SIG-M5 (cell line): Measurements from ENCODE around the gene SIN3B.
"Not testable (repeated sequence)": the region's sequence is repeated elsewhere in the genome, so short reads cannot be mapped to it uniquely, and the experiment has no call there.

Source experiments
- DNase-seq: peaks from one replicate; lab custom pipeline; 2025; lab: John Stamatoyannopoulos, UW

SIN3B gene

DNA sequence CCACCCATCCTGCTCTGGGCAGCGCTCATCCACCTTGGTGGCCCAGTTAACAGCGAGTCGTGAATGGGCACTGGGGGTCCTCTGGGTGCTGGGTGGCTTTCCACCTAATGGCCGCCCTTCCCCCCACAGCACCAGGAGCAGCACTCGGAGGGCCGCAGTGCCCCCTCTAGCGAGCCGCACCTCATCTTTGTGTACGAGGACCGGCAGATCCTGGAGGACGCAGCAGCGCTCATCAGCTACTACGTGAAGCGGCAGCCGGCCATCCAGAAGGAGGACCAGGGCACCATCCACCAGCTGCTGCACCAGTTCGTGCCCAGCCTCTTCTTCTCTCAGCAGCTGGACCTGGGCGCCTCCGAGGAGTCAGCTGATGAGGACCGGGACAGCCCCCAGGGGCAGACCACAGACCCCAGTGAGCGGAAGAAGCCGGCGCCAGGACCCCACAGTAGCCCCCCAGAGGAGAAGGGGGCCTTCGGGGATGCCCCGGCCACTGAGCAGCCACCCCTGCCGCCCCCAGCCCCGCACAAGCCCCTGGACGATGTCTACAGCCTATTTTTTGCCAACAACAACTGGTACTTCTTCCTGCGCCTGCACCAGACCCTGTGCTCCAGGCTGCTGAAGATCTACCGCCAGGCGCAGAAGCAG lies 40.3 kb downstream of the SIN3B start:
- DNase-seq = no peak

DNA sequence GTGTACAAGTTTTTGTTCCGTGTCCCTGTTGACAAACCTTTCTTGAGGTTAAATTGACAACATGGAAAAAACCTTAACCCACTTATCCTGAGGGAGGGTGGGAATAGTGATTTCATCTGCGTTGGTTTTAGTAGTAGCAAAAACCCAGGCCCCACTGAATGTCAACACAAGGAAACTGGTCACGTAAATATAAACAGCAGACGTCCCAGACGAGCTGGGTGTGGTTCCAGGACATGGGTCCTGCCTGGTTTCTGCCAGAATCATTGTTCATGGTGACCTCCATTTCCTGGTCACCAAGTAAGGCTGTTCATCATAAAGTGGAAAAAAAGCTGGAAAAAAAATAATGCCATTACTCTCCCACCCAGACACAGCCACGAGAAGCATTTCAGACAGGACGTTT lies 42.7 kb downstream of the SIN3B start:
- DNase-seq = no peak

DNA sequence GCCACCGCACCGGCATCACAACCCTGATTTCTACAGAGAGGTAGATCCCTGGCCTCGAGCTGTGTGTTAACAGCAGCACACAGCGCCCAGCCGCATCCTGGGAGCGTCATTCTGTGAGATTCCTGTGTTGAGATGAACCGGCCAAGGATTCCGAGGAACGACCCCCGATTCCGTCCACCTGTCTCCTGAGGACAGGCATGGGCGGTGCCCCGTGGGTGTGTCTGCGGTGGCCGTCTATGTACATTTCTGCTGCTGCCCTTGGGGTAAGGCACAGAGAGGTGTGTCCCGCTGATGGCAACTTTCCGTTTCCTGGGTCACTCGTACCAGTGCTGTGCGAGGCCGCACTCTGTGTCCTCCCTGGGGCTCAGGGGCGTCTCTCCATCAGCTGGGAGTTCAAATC lies 43.5 kb downstream of the SIN3B start:
- DNase-seq = no peak

DNA sequence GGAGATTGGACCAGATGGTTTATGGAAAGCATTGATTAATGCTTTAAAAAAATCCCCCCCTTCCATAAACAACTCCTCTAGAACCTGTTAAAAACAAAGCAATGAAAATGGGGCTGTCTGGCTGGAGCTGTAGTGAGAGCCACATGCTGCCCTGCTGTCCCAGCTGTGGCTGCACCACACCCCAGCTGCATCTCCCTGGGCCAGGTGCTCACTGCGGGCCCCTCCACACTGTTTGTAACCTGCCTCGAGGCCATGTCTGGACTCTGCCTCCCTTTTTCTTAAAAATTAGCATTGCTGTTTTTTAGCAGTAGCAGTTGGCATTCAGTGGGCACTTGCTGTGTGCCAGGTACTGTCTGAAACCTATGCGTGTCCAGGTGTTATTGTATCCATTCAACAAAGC lies 44.4 kb downstream of the SIN3B start:
- no peak for DNase-seq

DNA sequence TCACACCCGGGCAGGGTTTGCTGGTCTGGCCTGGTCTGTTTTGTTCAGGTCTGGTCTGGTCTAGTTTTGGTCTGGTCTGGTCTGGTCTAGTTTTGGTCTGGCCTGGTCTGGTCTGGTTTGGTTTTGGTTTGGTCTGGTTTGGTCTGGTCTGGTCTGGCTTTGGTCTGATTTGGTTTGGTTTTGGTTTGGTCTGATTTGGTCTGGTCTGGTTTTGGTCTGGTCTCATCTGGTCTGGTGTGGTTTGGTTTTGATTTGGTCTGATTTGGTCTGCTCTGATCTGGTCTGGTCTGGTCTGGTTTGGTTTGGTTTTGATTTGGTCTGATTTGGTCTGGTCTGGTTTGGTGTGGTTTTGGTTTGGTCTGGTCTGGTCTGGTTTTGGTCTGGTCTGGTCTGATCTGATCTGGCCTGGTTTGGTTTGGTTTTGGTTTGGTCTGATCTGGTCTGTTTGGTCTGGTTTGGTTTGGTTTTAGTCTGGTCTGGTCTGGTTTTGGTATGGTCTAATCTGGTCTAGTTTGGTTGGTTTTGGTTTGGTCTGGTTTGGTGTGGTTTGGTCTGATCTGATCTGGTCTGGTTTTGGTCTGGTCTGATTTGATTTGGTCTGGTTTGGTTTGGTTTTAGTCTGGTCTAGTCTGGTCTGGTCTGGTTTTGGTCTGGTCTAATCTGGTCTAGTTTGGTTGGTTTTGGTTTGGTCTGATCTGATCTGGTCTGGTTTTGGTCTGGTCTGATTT lies 45.2 kb downstream of the SIN3B start:
- no peak for DNase-seq

DNA sequence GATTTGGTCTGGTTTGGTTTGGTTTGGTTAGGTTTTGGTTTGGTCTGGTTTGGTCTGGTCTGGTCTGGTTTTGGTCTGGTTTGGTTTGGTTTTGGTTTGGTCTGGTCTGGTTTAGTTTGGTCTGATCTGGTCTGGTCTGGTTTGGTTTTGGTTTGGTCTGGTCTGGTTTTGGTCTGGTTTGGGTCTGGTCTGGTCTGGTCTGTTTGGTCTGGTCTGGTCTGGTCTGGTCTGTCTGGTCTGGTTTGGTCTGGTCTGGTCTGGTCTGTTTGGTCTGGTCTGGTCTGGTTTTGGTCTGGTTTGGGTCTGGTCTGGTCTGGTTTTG lies 45.7 kb downstream of the SIN3B start:
- not testable (repeated sequence) for DNase-seq

DNA sequence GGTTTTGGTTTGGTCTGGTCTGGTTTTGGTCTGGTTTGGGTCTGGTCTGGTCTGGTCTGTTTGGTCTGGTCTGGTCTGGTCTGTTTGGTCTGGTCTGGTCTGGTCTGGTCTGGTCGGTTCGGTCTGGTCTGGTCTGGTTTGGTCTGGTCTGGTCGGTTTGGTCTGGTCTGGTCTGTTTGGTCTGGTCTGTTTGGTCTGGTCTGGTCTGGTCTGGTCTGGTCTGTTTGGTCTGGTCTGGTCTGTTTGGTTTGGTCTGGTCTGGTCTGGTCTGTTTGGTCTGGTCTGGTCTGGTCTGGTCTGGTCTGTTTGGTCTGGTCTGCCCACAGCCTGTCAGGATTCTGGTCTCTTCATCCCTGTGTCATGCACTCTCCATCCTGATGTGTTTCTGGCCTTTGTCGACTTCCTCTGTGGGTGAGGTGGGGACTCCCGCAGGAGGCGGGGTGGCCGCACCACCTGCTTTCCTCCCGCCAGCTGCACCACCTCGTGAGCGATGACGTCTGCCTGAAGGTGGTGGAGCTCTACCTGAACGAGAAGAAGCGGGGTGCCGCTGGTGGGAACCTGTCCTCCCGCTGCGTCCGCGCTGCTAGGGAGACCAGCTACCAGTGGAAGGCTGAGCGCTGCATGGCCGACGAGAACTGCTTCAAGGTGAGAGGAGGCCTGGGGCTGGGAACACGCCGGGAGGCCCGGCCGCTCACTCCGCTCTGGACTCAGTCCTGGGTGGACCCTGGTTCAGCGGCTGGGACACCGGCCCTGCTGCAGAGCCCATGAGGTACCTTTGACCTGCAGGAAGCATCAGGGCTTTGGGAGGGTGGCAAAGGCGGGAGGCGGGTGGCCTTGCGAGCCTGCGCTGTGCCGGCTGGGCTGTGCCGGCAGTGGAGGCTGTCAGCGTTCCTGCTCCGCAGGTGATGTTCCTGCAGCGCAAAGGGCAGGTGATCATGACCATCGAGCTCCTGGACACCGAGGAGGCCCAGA lies 46.7 kb downstream of the SIN3B start:
- DNase-seq = no peak

DNA sequence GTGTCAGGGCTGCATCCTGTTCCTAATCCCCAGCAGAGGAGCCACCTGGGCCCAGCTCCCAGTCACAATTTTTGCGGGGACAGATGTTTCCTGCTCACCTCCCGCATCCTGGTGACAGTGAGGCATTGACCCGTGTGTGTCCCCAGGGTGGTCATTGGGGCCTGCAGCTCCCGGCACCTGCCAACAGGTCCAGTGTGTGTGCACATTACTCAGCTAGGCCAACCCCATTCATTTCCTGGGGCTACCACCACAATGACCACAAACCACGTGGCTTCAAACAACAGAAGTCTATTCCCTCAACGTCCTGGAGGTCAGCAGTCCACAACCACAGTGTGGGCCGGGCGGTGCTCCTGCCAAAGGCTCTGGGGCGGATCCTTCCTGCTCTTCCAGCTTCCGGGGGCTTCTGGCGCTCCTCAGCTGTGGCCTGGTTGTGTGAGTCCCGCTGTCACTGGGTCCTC lies 47.7 kb downstream of the SIN3B start:
- DNase-seq = no peak

DNA sequence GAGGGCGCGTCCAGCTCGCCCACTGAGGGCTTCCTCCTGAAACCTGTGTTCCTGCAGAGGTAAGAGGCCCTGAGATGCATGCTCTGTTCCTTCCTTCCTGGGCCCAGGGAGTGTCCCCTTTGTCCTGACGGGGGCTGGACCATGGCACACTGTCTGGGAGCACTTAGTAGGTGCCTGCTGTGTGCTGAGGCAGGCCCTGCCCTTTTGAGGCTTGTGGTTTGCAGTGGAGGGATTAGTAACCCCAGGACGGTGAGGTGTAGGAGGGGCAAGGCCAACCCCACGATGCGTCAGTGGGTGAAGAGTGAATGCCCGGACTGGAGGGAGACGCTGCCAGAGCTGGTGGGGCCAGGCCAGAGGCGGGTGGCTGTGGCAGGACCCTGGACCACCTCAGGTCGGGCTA lies 48.4 kb downstream of the SIN3B start:
- DNase-seq = no peak

DNA sequence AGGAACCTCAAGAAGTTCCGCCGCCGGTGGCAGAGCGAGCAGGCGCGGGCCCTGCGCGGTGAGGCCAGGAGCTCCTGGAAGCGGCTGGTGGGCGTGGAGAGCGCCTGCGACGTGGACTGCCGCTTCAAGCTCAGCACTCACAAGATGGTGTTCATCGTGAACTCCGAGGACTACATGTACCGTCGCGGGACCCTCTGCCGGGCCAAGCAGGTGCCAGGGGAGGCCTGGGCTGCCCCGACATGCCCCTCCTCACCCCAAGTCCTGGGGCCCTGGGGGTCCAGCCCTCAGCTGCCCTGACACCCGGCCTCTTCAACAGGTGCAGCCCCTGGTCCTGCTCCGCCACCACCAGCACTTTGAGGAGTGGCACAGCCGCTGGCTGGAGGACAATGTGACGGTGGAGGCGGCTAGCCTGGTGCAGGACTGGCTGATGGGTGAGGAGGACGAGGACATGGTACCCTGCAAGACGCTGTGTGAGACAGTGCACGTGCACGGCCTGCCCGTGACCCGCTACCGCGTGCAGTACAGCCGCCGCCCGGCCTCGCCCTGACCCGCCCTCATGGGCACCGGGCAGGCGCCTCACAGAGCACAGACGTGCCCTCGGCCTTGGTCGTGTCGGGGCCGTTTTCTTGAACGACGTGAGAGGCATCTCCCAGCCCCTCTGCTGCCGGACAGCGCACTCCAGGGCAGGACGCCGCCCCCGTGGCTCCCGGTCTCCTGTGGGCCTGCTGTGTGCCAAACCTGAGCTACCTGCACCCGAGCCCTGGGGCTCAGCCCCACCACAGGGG lies 49.2 kb downstream of the SIN3B start:
- no peak for DNase-seq

DNA sequence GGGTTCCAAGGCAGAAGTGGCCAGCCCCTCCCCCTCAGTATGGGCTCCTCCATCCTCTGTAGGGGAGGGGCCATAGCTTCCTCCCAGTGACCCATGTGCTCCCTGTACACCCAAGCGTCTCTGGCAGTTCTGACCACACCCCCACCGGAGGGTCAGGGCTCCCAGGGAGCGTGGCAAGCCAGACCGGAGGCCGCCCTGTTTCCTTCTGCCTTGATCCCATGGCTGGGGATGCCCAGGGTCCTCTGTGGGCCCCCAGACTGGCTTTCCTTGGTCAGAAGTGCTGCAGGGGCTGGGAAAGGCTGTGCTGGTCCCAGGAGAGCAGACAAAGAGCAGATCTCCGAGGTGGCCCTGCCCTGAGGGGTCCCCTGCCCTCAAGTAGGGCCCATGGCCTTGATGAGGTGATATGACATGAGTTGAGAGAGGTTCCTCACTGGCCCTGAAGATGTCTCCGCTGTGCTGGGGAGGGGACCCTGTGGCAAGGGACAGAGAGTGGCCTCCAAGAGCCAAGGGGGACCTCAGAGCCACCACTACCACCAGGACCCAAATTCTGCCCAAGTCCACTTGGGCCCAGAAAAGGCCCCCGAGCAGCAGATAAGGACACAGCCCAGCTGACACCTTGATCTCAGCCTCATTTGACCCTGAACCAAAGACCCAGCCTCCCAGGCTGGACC lies 51.8 kb downstream of the SIN3B start:
- DNase-seq = no peak

DNA sequence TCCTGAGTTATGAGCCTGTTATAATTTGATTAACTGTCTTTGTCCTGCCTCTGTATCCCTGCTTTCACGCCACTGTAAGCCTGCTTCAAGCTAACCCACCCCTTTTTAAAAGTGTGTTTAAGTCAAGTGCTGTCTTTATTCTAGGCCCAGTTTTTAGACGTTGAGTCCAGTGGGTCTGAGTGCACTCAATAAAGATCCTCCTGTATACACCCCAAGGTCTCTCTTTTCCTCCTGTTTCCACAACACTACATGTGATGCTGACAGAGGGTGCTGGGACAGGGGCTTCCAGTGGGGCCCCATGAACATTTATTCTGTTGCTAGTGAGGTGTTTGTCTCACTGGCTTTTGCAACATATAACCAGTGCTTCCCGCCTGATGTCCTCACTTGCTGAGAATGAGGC lies 52.9 kb downstream of the SIN3B start:
- DNase-seq = no peak

DNA sequence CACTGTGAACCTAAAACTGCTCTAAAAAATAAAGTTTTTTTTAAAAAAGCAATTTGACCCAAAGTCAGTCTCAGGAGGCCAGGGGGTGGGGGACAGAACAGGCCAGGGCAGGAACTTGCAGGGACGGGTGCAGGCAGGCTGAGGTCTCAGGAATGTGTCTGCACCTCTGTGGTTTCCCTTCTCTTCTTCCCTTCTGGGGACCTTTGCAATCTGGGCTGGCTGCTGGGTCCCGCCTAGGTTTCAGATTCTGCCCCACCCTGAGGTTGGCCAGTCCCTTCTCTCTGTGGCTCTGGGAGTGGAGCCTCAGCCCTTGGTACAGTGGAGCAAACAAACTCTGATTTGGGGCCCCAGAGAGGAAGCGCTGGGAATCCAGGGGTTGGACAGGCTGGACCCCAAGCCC lies 54.3 kb downstream of the SIN3B start:
- DNase-seq = no peak

DNA sequence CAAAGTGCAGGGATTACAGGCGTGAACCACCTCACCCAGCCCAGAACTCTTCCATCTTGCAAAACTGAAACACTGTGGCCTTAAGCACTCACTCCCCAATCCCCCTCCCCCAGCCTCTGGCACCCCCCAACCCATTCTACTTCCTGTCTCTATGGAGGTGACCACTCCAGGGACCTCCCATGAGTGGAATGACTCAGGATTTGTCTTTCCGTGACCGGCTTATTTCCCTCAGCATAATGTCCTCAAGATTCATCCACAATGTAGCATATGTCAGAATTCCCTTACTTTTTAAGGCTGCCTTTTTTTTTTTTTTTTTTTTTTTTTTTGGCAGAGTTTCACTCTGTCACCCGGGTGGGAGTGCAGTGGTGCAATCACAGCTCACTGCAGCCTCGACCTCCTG lies 56.0 kb downstream of the SIN3B start:
- DNase-seq = no peak

DNA sequence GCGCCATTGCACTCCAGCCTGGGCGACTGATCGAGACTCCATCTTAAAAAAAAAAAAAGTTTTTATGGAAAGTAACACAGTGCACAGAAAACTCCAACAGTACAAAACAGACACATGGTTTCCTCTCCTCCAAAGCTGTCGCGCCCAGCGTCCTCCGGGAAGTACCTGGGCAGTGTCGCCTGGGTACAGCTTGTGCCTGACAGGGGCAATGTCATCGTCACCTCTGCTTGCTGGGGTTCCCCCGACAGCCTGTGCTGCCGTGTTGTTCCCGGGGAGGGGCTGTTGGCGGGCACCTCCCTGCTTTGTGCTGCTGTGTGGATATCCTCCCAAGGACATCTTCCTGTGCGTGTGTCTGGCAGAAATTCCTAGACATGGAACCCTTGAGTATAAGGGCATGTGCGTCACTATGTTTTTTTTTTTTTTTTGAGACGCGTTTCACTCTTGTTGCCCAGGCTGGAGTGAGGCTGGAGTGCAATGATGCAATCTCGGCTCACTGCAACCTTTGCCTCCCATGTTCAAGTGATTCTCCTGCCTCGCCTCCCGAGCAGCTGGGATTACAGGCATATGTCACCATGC lies 57.2 kb downstream of the SIN3B start:
- no peak for DNase-seq

DNA sequence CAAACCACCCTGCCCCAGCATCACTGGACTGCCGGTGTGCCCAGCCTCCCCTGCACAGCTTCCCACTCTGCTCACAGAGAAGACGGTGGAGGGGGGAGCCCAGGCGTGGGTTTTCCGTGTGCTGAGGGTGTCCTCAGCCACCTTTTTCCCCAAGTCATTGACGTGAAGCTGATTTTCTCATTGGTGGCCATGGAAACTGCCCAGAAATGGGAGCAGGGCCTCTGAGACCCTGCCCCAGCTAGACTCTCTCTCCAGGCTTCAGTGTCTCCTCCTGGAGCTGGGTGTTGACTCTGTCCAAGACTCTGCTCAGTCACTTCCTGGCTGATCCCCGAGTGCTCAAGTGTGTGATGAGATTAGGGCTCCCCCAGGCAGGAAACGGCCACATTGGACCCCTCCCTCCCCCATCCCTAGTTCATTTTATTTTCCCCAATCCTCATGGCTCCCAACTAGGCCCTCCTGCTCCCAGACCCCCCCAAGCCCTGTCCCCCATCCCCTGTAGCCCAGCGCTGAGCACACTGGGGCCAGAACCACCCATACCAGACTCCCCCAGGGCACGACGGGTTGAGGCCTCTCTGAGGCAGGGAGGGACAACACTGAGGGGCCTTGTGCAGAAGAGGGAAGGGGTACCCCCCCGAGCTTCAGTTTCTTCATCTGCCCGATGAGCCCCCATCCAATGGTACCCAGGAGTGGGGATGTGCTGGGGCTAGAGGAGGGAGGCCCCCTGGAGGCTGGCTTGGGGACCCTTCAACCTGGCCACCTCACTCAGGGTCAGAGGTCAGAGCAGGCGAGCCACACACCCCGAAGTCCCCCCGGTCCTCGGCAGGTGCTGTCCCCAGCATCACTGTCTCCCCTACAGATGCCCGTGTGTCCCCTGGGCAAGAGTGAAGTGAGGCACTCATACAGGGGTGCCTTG lies 58.4 kb downstream of the SIN3B start:
- no peak for DNase-seq

DNA sequence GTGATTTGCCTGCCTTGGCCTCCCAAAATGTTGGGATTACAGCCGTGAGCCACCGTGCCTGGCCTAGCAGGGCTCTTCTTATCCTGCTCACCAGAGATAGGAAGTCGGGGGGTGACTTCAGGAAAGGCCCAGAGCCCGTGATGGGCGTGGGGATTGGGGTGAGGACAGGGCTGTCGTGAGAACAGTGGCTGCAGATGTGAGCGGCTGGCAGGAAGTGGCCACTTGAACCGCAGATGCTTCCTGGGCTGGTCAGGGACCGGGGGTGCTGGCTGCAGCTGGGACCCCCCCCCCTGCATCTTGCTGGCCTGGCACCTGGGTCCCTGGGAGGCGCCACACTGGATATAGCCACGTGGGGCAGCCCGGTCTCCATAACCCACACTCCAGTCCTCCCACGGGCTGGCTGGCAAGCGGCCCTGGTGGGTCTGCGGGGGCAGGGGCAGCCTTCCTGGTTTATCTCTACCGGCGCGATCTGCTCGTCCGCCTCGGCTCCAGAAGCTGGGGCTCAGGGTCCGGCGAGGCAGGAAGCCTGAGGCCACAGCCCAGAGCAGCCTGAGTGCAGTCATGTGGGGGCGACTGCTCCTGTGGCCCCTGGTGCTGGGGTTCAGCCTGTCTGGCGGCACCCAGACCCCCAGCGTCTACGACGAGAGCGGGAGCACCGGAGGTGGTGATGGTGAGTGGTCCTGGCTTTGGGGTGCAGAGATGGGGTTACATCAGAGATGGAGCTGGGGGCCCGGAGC lies 59.6 kb downstream of the SIN3B start, which contains the start of gene F2RL3:
Gene F2RL3, plus strand, starts transcription at position 371 of the 737 bp plus-strand sequence. Its CDS starts 191 bp downstream, at position 562.
- DNase-seq = no peak

DNA sequence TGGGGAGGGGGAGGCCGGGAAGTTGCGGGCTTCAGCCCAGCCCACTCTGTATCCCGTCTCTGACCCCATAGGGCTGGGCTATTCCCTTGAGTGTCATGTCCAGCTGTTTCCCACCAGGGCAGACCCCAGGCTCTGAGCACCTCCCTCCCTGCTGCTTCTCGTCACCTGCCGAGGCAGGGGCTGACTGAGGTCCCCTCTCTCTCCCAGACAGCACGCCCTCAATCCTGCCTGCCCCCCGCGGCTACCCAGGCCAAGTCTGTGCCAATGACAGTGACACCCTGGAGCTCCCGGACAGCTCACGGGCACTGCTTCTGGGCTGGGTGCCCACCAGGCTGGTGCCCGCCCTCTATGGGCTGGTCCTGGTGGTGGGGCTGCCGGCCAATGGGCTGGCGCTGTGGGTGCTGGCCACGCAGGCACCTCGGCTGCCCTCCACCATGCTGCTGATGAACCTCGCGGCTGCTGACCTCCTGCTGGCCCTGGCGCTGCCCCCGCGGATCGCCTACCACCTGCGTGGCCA lies 60.2 kb downstream of the SIN3B start:
- DNase-seq = no peak

DNA sequence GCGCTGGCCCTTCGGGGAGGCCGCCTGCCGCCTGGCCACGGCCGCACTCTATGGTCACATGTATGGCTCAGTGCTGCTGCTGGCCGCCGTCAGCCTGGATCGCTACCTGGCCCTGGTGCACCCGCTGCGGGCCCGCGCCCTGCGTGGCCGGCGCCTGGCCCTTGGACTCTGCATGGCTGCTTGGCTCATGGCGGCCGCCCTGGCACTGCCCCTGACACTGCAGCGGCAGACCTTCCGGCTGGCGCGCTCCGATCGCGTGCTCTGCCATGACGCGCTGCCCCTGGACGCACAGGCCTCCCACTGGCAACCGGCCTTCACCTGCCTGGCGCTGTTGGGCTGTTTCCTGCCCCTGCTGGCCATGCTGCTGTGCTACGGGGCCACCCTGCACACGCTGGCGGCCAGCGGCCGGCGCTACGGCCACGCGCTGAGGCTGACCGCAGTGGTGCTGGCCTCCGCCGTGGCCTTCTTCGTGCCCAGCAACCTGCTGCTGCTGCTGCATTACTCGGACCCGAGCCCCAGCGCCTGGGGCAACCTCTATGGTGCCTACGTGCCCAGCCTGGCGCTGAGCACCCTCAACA lies 60.8 kb downstream of the SIN3B start:
- no peak for DNase-seq
